H1 (cell line): ENCODE measurements around the gene DNAH8. TPM values are rescaled to one million over a fixed set of nuclear protein-coding genes. Genes with fewer than 3 reads are reported as not detected.

Source experiments
- CTCF ChIA-PET: fragments of 300-600 bp; sonication (Branson Sonifier 250); formaldehyde crosslinking; loops from one replicate; lab custom pipeline; 2021; ENCODE audit not compliant: partially characterized antibody; lab: Charles Lee
- POLR2A ChIA-PET: fragments of 300-600 bp; sonication (Branson Sonifier 250); formaldehyde crosslinking; loops from one replicate; lab custom pipeline; 2021; ENCODE audit warnings: inconsistent platforms; ENCODE audit not compliant: partially characterized antibody; lab: Charles Lee
- DNase-seq, 2 experiments: peaks; one replicate each; pipeline versions ENCODE4 v3.0.0 to v3.0.0-alpha.2; 2010 to 2022; ENCODE audit warnings: low spot score in 2 of 2, low read depth in 1 of 2, mixed read lengths in 1 of 2
- FAIRE-seq: peaks from 2 replicates; lab custom pipeline; 2011; peaks lifted over from hg19 to GRCh38; lab: Jason Lieb, UNC
- H2AFZ ChIP-seq: 2 replicates; pipeline ENCODE4 v1.8.1; 2012; ENCODE audit warnings: low read length, inconsistent platforms
- H2AK5ac ChIP-seq: 2 replicates; pipeline ENCODE4 v1.6.1; 2013; ENCODE audit warnings: low read depth, low read length
- H2BK120ac ChIP-seq: replicated peaks from 2 replicates; pipeline ENCODE3; 2013; ENCODE audit warnings: low read depth, low read length, inconsistent platforms
- H2BK12ac ChIP-seq: 2 replicates; pipeline ENCODE4 v1.6.1; 2013; ENCODE audit warnings: low read depth, low read length
- H2BK15ac ChIP-seq: 2 replicates; pipeline ENCODE4 v1.6.1; 2013; ENCODE audit warnings: low read length
- H2BK20ac ChIP-seq: 2 replicates; pipeline ENCODE4 v1.6.1; 2013; ENCODE audit warnings: low read length
- H2BK5ac ChIP-seq: 2 replicates; pipeline ENCODE4 v1.6.1; 2013; ENCODE audit warnings: low read depth, low read length
- H3K14ac ChIP-seq: 2 replicates; pipeline ENCODE4 v1.6.1; 2013; ENCODE audit warnings: inconsistent platforms; ENCODE audit not compliant: insufficient read length
- H3K18ac ChIP-seq: 2 replicates; pipeline ENCODE4 v1.6.1; 2013; ENCODE audit warnings: low read length; ENCODE audit errors: extremely low read depth
- H3K23ac ChIP-seq: 2 replicates; pipeline ENCODE4 v1.6.1; 2013; ENCODE audit warnings: inconsistent platforms; ENCODE audit not compliant: insufficient read length
- H3K23me2 ChIP-seq: 2 replicates; pipeline ENCODE4 v1.6.1; 2013; ENCODE audit warnings: low read depth, low read length
- H3K27ac ChIP-seq: 2 replicates; pipeline ENCODE4 v1.6.1; 2011; ENCODE audit warnings: low read depth, low read length, inconsistent platforms
- H3K27me3 ChIP-seq, 4 experiments: replicated peaks in 1 of 4; 1 replicate in 1 of 4; 2 replicates in 3 of 4; pipeline versions ENCODE4 v1.6.1 to v1.8.1; 2011 to 2013; ENCODE audit warnings: low read length in 3 of 4, mild to moderate bottlenecking in 3 of 4, inconsistent platforms in 2 of 4, mixed read lengths in 2 of 4, moderate library complexity in 1 of 4; ENCODE audit not compliant: control insufficient read depth in 3 of 4, insufficient read depth in 3 of 4; ENCODE audit errors: extremely low read depth in 1 of 4
- H3K36me3 ChIP-seq, 4 experiments: 2 replicates each; pipeline versions ENCODE4 v1.6.1 to v1.8.1; 2011 to 2013; ENCODE audit warnings: mild to moderate bottlenecking in 4 of 4, low read length in 3 of 4, moderate library complexity in 2 of 4, control low read depth in 1 of 4, inconsistent platforms in 1 of 4; ENCODE audit not compliant: insufficient read depth in 4 of 4, control insufficient read depth in 2 of 4
- H3K4ac ChIP-seq: replicated peaks from 2 replicates; pipeline ENCODE3; 2013; ENCODE audit warnings: low read length, low read depth, mixed read lengths, inconsistent platforms; ENCODE audit not compliant: insufficient read length
- H3K4me1 ChIP-seq, 4 experiments: replicated peaks in 1 of 4; 1 replicate in 1 of 4; 2 replicates in 3 of 4; pipeline versions ENCODE4 v1.6.1 to v1.8.1; 2011 to 2013; ENCODE audit warnings: low read length in 3 of 4, inconsistent platforms in 2 of 4, mixed read lengths in 1 of 4; ENCODE audit not compliant: insufficient read depth in 4 of 4, control insufficient read depth in 3 of 4
- H3K4me2 ChIP-seq, 2 experiments: 2 replicates each; pipeline versions ENCODE4 v1.6.1 to v1.8.1; 2011 to 2013; ENCODE audit warnings: low read depth in 2 of 2, low read length in 2 of 2, control low read depth in 1 of 2, inconsistent platforms in 1 of 2, mild to moderate bottlenecking in 1 of 2; ENCODE audit not compliant: insufficient read depth in 1 of 2
- H3K4me3 ChIP-seq, 4 experiments: fragments of 200-600, 300-600 bp in 1 of 4; sonication (generic), shearing (Covaris generic), sonication (Bioruptor Twin) in 1 of 4; 2 replicates each; pipeline versions ENCODE4 v1.5.1 to v1.8.1; 2011 to 2016; ENCODE audit warnings: low read length in 4 of 4, low read depth in 3 of 4, control low read depth in 2 of 4, inconsistent platforms in 2 of 4, mild to moderate bottlenecking in 2 of 4, mixed read lengths in 1 of 4, moderate library complexity in 1 of 4; ENCODE audit not compliant: insufficient read depth in 2 of 4; ENCODE audit errors: extremely low read depth in 1 of 4
- H3K56ac ChIP-seq: replicated peaks from 2 replicates; pipeline ENCODE3; 2013; ENCODE audit warnings: low read depth, mild to moderate bottlenecking, mixed read lengths, low read length, inconsistent platforms; ENCODE audit not compliant: insufficient read length
- H3K79me1 ChIP-seq: 2 replicates; pipeline ENCODE4 v1.6.1; 2013; ENCODE audit warnings: low read depth, low read length, control low read depth
- H3K79me2 ChIP-seq, 2 experiments: 2 replicates each; pipeline versions ENCODE4 v1.6.1 to v1.8.1; 2012 to 2013; ENCODE audit warnings: low read length in 2 of 2, mild to moderate bottlenecking in 2 of 2, inconsistent platforms in 1 of 2; ENCODE audit not compliant: insufficient read depth in 2 of 2, control insufficient read depth in 1 of 2
- H3K9ac ChIP-seq, 4 experiments: replicated peaks in 1 of 4; 1 replicate in 1 of 4; 2 replicates in 3 of 4; pipeline versions ENCODE4 v1.6.1 to v1.8.1; 2011 to 2013; ENCODE audit warnings: low read depth in 3 of 4, low read length in 3 of 4, control low read depth in 2 of 4, mild to moderate bottlenecking in 2 of 4, moderate library complexity in 2 of 4, inconsistent platforms in 1 of 4; ENCODE audit errors: extremely low read depth in 1 of 4
- H3K9me3 ChIP-seq, 2 experiments: 2 replicates each; pipeline versions ENCODE4 v1.6.1 to v1.8.1; 2012 to 2013; ENCODE audit warnings: mild to moderate bottlenecking in 2 of 2, moderate library complexity in 2 of 2, control low read depth in 1 of 2, inconsistent platforms in 1 of 2, low read depth in 1 of 2, low read length in 1 of 2, mixed read lengths in 1 of 2; ENCODE audit not compliant: insufficient read depth in 2 of 2
- H4K20me1 ChIP-seq, 2 experiments: replicated peaks in 1 of 2; 2 replicates each; pipeline versions ENCODE3 to v1.8.1; 2011 to 2013; ENCODE audit warnings: inconsistent platforms in 2 of 2, low read length in 2 of 2, mild to moderate bottlenecking in 1 of 2; ENCODE audit not compliant: insufficient read depth in 2 of 2, control insufficient read depth in 1 of 2
- H4K5ac ChIP-seq: 2 replicates; pipeline ENCODE4 v1.6.1; 2013; ENCODE audit warnings: low read length, low read depth, mixed read lengths, inconsistent platforms; ENCODE audit not compliant: insufficient read length
- H4K8ac ChIP-seq: 2 replicates; pipeline ENCODE4 v1.8.0; 2013; ENCODE audit warnings: mild to moderate bottlenecking, moderate library complexity, low read length, inconsistent platforms; ENCODE audit not compliant: insufficient read depth; ENCODE audit errors: extremely low read depth
- H4K91ac ChIP-seq: replicated peaks from 2 replicates; pipeline ENCODE3; 2013; ENCODE audit warnings: low read length, mixed read lengths, inconsistent platforms; ENCODE audit not compliant: insufficient read length
- BCL11A ChIP-seq, 2 experiments: IDR thresholded peaks; one replicate each; pipeline ENCODE4 v1.6.1; 2011; ENCODE audit warnings: low read depth in 2 of 2, low read length in 2 of 2, mild to moderate bottlenecking in 2 of 2
- CEBPB ChIP-seq: IDR thresholded peaks from 2 replicates; pipeline ENCODE4 v1.6.1; 2012; ENCODE audit warnings: low read depth, low read length
- CTBP2 ChIP-seq: IDR thresholded peaks from 2 replicates; pipeline ENCODE4 v1.7.0; 2011; ENCODE audit warnings: borderline replicate concordance, mild to moderate bottlenecking, moderate library complexity, mixed read lengths, low read length; ENCODE audit not compliant: insufficient read depth, insufficient read length
- E2F6 ChIP-seq: IDR thresholded peaks from 2 replicates; pipeline ENCODE4 v1.6.1; 2012; ENCODE audit warnings: inconsistent platforms
- HDAC6 ChIP-seq: IDR thresholded peaks from one replicate; pipeline ENCODE4 v1.7.1; 2012; ENCODE audit warnings: low read depth, mild to moderate bottlenecking, inconsistent platforms, low read length, moderate library complexity
- KDM4A ChIP-seq: IDR thresholded peaks from one replicate; pipeline ENCODE4 v1.7.1; 2012; ENCODE audit warnings: low read depth, mild to moderate bottlenecking, moderate library complexity, low read length, inconsistent platforms; ENCODE audit not compliant: severe bottlenecking
- PHF8 ChIP-seq: fragments of 200-600 bp; sonication (generic); conservative IDR thresholded peaks from 2 replicates; pipeline ENCODE4 v1.7.1; 2012; ENCODE audit warnings: low read depth, mild to moderate bottlenecking, inconsistent platforms, low read length, moderate library complexity
- POU5F1 ChIP-seq: IDR thresholded peaks from 2 replicates; pipeline ENCODE4 v1.6.1; 2011; ENCODE audit warnings: low read depth, mild to moderate bottlenecking, low read length, moderate library complexity
- RNF2 ChIP-seq: fragments of 200-900, 300-1000 bp; sonication (generic); IDR thresholded peaks from 2 replicates; pipeline ENCODE4 v1.7.1; 2016; ENCODE audit warnings: borderline replicate concordance, low read depth, mild to moderate bottlenecking, antibody characterized with exemption, low read length; ENCODE audit not compliant: poor library complexity, severe bottlenecking; ENCODE audit errors: missing control alignments
- SAP30 ChIP-seq: fragments of 300-600 bp; sonication (generic); IDR thresholded peaks from 2 replicates; pipeline ENCODE4 v1.7.1; 2012; ENCODE audit warnings: low read length, moderate library complexity, mild to moderate bottlenecking, inconsistent platforms; ENCODE audit not compliant: insufficient read depth, insufficient replicate concordance
- SUZ12 ChIP-seq: fragments of 200-600 bp; sonication (generic); IDR thresholded peaks from 2 replicates; pipeline ENCODE4 v1.6.1; 2012; ENCODE audit warnings: mild to moderate bottlenecking, inconsistent platforms, low read length, moderate library complexity, mixed read lengths
- TAF1 ChIP-seq: IDR thresholded peaks from 2 replicates; pipeline ENCODE4 v1.6.1; 2011; ENCODE audit warnings: mild to moderate bottlenecking, low read depth, low read length
- WGBS, 2 experiments: shearing (Covaris generic) in 1 of 2; methylation state at CpG; one replicate each; pipeline versions ENCODE4 v1.1.6 to v1.1.7; 2013 to 2015; ENCODE audit warnings: low lambda C conversion rate in 2 of 2, mixed read lengths in 2 of 2, inconsistent platforms in 1 of 2, low coverage in 1 of 2, missing lambda C conversion rate in 1 of 2; ENCODE audit not compliant: insufficient replicate concordance in 2 of 2, insufficient coverage in 1 of 2, insufficient read length in 1 of 2; ENCODE audit errors: extremely low coverage in 1 of 2, missing lambda C conversion rate in 1 of 2; 5-methylcytosine and 5-hydroxymethylcytosine counted together
- polyA plus RNA-seq, 7 experiments: library from polyadenylated mRNA; depleted of rRNA in 3 of 7; stranded (reverse) in 5 of 7; unstranded in 2 of 7; fragments of >200 nt in 5 of 7; fragments of 200-250 nt in 2 of 7; gene quantifications; 1 replicate in 5 of 7; 2 replicates in 1 of 7; 4 replicates in 1 of 7; pipeline versions ENCODE4 v1.2.1 to v1.2.3, GENCODE V29; 2011 to 2013; ENCODE audit warnings: missing spikeins in 2 of 7, mixed read lengths in 2 of 7
- total RNA-seq: library from RNA; stranded (reverse); fragmentation: NEBNext Ultra II Directional; extraction: Animal tissue kit (Norgen Biotek cat#: 25700); gene quantifications from 2 replicates; pipeline ENCODE4 v1.2.1, GENCODE V29; 2021

DNAH8 gene
- total and polyA plus RNA-seq, 2 of the 8 experiments (the other 6 are each of a cell fraction or from before 2014, with no cell fraction given) = under 0.01 TPM; not detected in 1

- no peak overlapping the region for H2BK12ac ChIP-seq
- H3K27ac ChIP-seq = no peak overlapping the region
- no peak overlapping the region for H2AK5ac ChIP-seq
- DNase-seq = no peak
- no peak overlapping the region for H2BK5ac ChIP-seq
- H3K4me3 ChIP-seq = no peak overlapping the region
- no peak overlapping the region for H3K56ac ChIP-seq
- no peaks in the 10 kb centered on the region for H3K9me3 ChIP-seq
- no peak overlapping the region for H3K23ac ChIP-seq
- no peak overlapping the region for H4K91ac ChIP-seq
- no peaks in the 10 kb centered on the region for H3K36me3 ChIP-seq
- no peak overlapping the region for H3K9ac ChIP-seq
- H3K18ac ChIP-seq = no peak overlapping the region
- no peaks in the 10 kb centered on the region for H3K4me1 ChIP-seq
- no peak overlapping the region for H2BK20ac ChIP-seq
- no peak overlapping the region for H4K8ac ChIP-seq
- no peaks in the 10 kb centered on the region for H4K20me1 ChIP-seq
- H4K5ac ChIP-seq = no peak overlapping the region
- H3K27me3 ChIP-seq = no peaks in the 10 kb centered on the region
- no peak overlapping the region for H2BK120ac ChIP-seq
- H3K4me2 ChIP-seq = no peak overlapping the region
- H2BK15ac ChIP-seq = no peak overlapping the region
- TF ChIP-seq CEBPB = no peak
- no peak for TF ChIP-seq POU5F1
- no peak for TF ChIP-seq RNF2
- TF ChIP-seq BCL11A (IDR thresholded peaks at IDR 0.05; ENCODE audit: low read depth in 2 of 2, low read length in 2 of 2) = no peak
- no peak for TF ChIP-seq SUZ12
- TF ChIP-seq SAP30 = no peak
- no peak for TF ChIP-seq CTBP2
- no peak for TF ChIP-seq PHF8
- TF ChIP-seq HDAC6 = no peak
- TF ChIP-seq E2F6 = no peak
- TF ChIP-seq KDM4A = no peak
- TF ChIP-seq TAF1 = no peak
- peak overlapping the region; percentile 44; the same call in 1 of the 2 replicates for H2AFZ ChIP-seq
- no peak overlapping the region for H3K4ac ChIP-seq
- CTCF ChIA-PET = interaction anchor here (0.6 to 1.4 kb wide), 2 partner anchors 81 to 719 kb away, joined by 3 to 4 read pairs; no protein-coding TSS in a partner anchor
- POLR2A ChIA-PET = no interaction called here
- H3K14ac ChIP-seq = no peak overlapping the region
- H3K79me1 ChIP-seq = no peaks in the 10 kb centered on the region
- H3K79me2 ChIP-seq = no peaks in the 10 kb centered on the region
- WGBS, 2 experiments = 92% methylated on average over 23 of the region's 26 CpGs; no CpG with 5 or more reads in 1 of the 2 experiments
- FAIRE-seq = no peak
- no peaks in the 10 kb centered on the region for H3K23me2 ChIP-seq
Observed at GRCh38 chr6:38722727-38723334, 7.7 kb downstream of the DNAH8 start.
